HepG2 (cell line): Measurements from ENCODE around the gene PPDPF.

ENCODE experiments used
- CTCF ChIP-seq: sonication (generic); formaldehyde crosslinking; IDR thresholded peaks from 2 replicates; pipeline ENCODE4 v1.5.0; 2020; ENCODE audit warnings: mild to moderate bottlenecking, missing genetic modification reagents, moderate library complexity
- FOXP1 ChIP-seq, 2 experiments: fragments of 450-650 bp in 1 of 2; IDR thresholded peaks; 2 replicates each; pipeline ENCODE4 v1.6.1; 2017 to 2018; ENCODE audit warnings: antibody characterized with exemption in 1 of 2
- HDAC6 ChIP-seq: fragments of 200-600 bp; sonication (generic); IDR thresholded peaks from 2 replicates; pipeline ENCODE4 v1.7.0; 2017; ENCODE audit warnings: mild to moderate bottlenecking, antibody characterized with exemption, low read length, low read depth
- HMG20A ChIP-seq: IDR thresholded peaks from 2 replicates; pipeline ENCODE4 v1.6.1; 2016; ENCODE audit warnings: borderline replicate concordance
- KLF11 ChIP-seq: IDR thresholded peaks from 2 replicates; pipeline ENCODE4 v1.6.1; 2016; ENCODE audit warnings: missing compliant biosample characterization
- MTA3 ChIP-seq: sonication (generic); formaldehyde crosslinking; IDR thresholded peaks from 2 replicates; pipeline ENCODE4 v1.4.0; 2020; ENCODE audit warnings: missing genetic modification reagents
- PLSCR1 ChIP-seq: sonication (generic); formaldehyde crosslinking; IDR thresholded peaks from 2 replicates; pipeline ENCODE4 v1.5.0; 2020; ENCODE audit warnings: missing genetic modification reagents, mild to moderate bottlenecking, borderline replicate concordance
- POLR2A ChIP-seq, 2 experiments: IDR thresholded peaks; 2 replicates each; pipeline ENCODE4 v1.6.1; 2011; ENCODE audit warnings: low read depth in 2 of 2, low read length in 2 of 2, mild to moderate bottlenecking in 1 of 2, moderate library complexity in 1 of 2; ENCODE audit not compliant: insufficient read depth in 1 of 2
- POLR2AphosphoS5 ChIP-seq: IDR thresholded peaks from 2 replicates; pipeline ENCODE4 v1.6.1; 2012; ENCODE audit warnings: low read depth, low read length
- REST ChIP-seq, 2 experiments: IDR thresholded peaks; 2 replicates each; pipeline ENCODE4 v1.6.1; 2011 to 2012; ENCODE audit warnings: low read length in 2 of 2, borderline replicate concordance in 1 of 2, low read depth in 1 of 2, mild to moderate bottlenecking in 1 of 2, moderate library complexity in 1 of 2
- TAF1 ChIP-seq: sonication (generic); formaldehyde crosslinking; IDR thresholded peaks from 2 replicates; pipeline ENCODE4 v1.4.0; 2020; ENCODE audit warnings: missing genetic modification reagents

- TF ChIP-seq FOXP1 (IDR thresholded peaks at IDR 0.05) = no peak
- no peak for TF ChIP-seq FOXP1 (CRISPR knock-in tag; IDR thresholded peaks at IDR 0.05)
- no peak for TF ChIP-seq KLF11 (CRISPR knock-in tag)
- TF ChIP-seq TAF1 (CRISPR knock-in tag) = 0 out of 2 replicates have a peak, but pooled peaks have one; percentile 17
- peak; percentile 62; the same call in 1 of the 2 replicates for TF ChIP-seq POLR2AphosphoS5
- peak; percentile 52 to 78; a peak in 2 of 4 replicates for TF ChIP-seq POLR2A (IDR thresholded peaks at IDR 0.05; ENCODE audit: insufficient read depth in 1 of 2, low read depth in 2 of 2, low read length in 2 of 2)
- TF ChIP-seq HMG20A (CRISPR knock-in tag) = no peak
- TF ChIP-seq MTA3 (CRISPR knock-in tag) = no peak
- TF ChIP-seq HDAC6 = no peak
- TF ChIP-seq PLSCR1 (CRISPR knock-in tag) = no peak
- TF ChIP-seq CTCF (CRISPR knock-in tag) = no peak
- no peak for TF ChIP-seq REST (IDR thresholded peaks at IDR 0.05; ENCODE audit: borderline replicate concordance in 1 of 2, low read depth in 1 of 2, low read length in 2 of 2)
Observed at GRCh38 chr20:63520504-63520933, at the start of gene PPDPF.
